AG09319 (cell line): ENCODE measurements around the gene ANKLE1.

ENCODE experiments used
- DNase-seq: peaks from one replicate; pipeline ENCODE4 v3.0.0-alpha.2; 2010; ENCODE audit warnings: low read depth; ENCODE audit errors: extremely low read depth
- CTCF ChIP-seq: IDR thresholded peaks from 2 replicates; pipeline ENCODE4 v1.5.1; 2011; ENCODE audit warnings: low read depth, mild to moderate bottlenecking, inconsistent platforms, low read length, moderate library complexity

ANKLE1 gene

GRCh38 chr19:17255150-17255621 lies 26.5 kb upstream of the ANKLE1 start:
- TF ChIP-seq CTCF = no peak
- no peak for DNase-seq

GRCh38 chr19:17256130-17256529 lies 25.6 kb upstream of the ANKLE1 start:
- no peak for TF ChIP-seq CTCF
- no peak for DNase-seq

GRCh38 chr19:17259118-17259780 lies 22.5 kb upstream of the ANKLE1 start:
- no peak for TF ChIP-seq CTCF
- DNase-seq = no peak

GRCh38 chr19:17259934-17260333 lies 21.8 kb upstream of the ANKLE1 start:
- no peak for TF ChIP-seq CTCF

GRCh38 chr19:17260842-17261325 lies 20.8 kb upstream of the ANKLE1 start:
- peak; percentile 93 for TF ChIP-seq CTCF
- DNase-seq = no peak

More at GRCh38 chr19:17259934-17260333, 21.8 kb upstream of the ANKLE1 start:
- DNase-seq = no peak

GRCh38 chr19:17262557-17262956 lies 19.1 kb upstream of the ANKLE1 start:
- no peak for DNase-seq
- TF ChIP-seq CTCF = no peak

GRCh38 chr19:17263712-17264640 lies 17.7 kb upstream of the ANKLE1 start:
- TF ChIP-seq CTCF = no peak
- DNase-seq = no peak
